Testis (tissue), 3 donors: ENCODE data around the gene MRPS7. TPM values are rescaled to one million over a fixed set of nuclear protein-coding genes. Genes with fewer than 3 reads are reported as not detected.

ENCODE experiments used
- DNase-seq: peaks from one replicate; pipeline ENCODE4 v3.0.0-alpha.2; 2019
- H3K27ac ChIP-seq, 2 donors: fragments of 200-600 bp; sonication (generic); one replicate each; pipeline ENCODE4 v1.5.1; 2019
- H3K27me3 ChIP-seq: fragments of 200-600 bp; sonication (generic); one replicate; pipeline ENCODE4 v1.5.1; 2019
- H3K36me3 ChIP-seq: fragments of 200-600 bp; sonication (generic); one replicate; pipeline ENCODE4 v1.5.1; 2017; ENCODE audit warnings: low read depth; ENCODE audit errors: missing control alignments
- H3K4me1 ChIP-seq: fragments of 200-600 bp; sonication (generic); one replicate; pipeline ENCODE4 v1.5.1; 2019
- H3K4me3 ChIP-seq, 2 donors: fragments of 200-600 bp; sonication (generic); one replicate each; pipeline ENCODE4 v1.5.1; 2017 to 2019
- H3K9me3 ChIP-seq: fragments of 200-600 bp; sonication (generic); one replicate; pipeline ENCODE4 v1.5.1; 2017
- POLR2A ChIP-seq: fragments of 450-650 bp; IDR thresholded peaks from one replicate; pipeline ENCODE4 v1.6.1; 2017; ENCODE audit warnings: antibody characterized with exemption, mild to moderate bottlenecking, moderate library complexity
- WGBS, 2 donors: methylation state at CpG; one replicate each; pipeline ENCODE4 v1.1.5; 2018; 5-methylcytosine and 5-hydroxymethylcytosine counted together
- intact Hi-C: fragments of 100-400 bp; cut with DNase I; formaldehyde crosslinking; loops from one replicate; pipeline ENCODE4 v1.15.1; 2023; ENCODE audit warnings: low total_unique reads
- polyA plus RNA-seq: library from polyadenylated mRNA; stranded (reverse); fragments of 350-450 nt; fragmentation: Illumina TruSeq; extraction: RNeasy Lipid Tissue Mini Kit (QIAGEN cat#74804); gene quantifications from one replicate; pipeline ENCODE4 v1.2.3, GENCODE V29; 2014; ENCODE audit warnings: low read depth, low replicate concordance; ENCODE audit not compliant: insufficient read depth
- total RNA-seq, 2 donors: library from RNA; depleted of rRNA; stranded (reverse); fragments of >200 nt; gene quantifications; one replicate each; pipeline ENCODE4 v1.2.3, GENCODE V29; 2016
- TF ChIP-seq, protein P1 (sequence below), 3 experiments: fragments of 450-650 bp in 2 of 3; fragments of 200-600 bp in 1 of 3; sonication (generic) in 1 of 3; IDR thresholded peaks; one replicate each; pipeline ENCODE4 v1.5.1; 2016 to 2019; ENCODE audit warnings: antibody characterized with exemption in 3 of 3, mild to moderate bottlenecking in 2 of 3, moderate library complexity in 1 of 3

Gene MRPS7
- total and polyA plus RNA-seq, 3 donors from 2014 or later = 53.3 to 83.5 (median 72.9) TPM

DNA sequence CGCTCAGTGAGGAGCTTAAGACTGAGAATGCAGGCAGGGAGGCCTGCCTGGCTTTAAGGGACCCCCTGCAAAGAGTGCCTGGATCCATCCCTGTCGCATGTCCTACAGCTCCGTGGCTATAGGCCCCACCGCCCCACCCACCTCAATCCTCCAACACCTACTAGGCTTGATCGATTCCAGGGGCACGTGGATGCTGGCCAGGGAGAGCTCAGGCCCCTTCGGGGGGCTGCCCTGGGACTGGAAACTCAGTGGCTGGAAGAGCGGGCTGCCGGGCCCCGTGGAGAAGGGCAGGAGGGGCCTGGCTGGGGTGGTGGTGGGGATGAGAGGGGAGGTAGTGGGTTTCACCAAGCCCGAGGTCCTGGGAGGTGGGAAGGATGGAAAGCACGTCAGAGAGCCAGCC, 22.5 kb upstream of the MRPS7 start:
- H3K4me1 ChIP-seq = peaks cover 14% of the 10 kb centered on the region
- 88 to 92% methylated on average over 10 to 12 of the region's 12 CpGs for WGBS, 2 donors
- no peak for DNase-seq
- H3K27ac ChIP-seq = no peak overlapping the region
- no peaks in the 10 kb centered on the region for H3K9me3 ChIP-seq
- intact Hi-C loops = no loop called here
- TF ChIP-seq POLR2A = no peak
- TF ChIP-seq, protein P1, sequence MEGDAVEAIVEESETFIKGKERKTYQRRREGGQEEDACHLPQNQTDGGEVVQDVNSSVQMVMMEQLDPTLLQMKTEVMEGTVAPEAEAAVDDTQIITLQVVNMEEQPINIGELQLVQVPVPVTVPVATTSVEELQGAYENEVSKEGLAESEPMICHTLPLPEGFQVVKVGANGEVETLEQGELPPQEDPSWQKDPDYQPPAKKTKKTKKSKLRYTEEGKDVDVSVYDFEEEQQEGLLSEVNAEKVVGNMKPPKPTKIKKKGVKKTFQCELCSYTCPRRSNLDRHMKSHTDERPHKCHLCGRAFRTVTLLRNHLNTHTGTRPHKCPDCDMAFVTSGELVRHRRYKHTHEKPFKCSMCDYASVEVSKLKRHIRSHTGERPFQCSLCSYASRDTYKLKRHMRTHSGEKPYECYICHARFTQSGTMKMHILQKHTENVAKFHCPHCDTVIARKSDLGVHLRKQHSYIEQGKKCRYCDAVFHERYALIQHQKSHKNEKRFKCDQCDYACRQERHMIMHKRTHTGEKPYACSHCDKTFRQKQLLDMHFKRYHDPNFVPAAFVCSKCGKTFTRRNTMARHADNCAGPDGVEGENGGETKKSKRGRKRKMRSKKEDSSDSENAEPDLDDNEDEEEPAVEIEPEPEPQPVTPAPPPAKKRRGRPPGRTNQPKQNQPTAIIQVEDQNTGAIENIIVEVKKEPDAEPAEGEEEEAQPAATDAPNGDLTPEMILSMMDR (IDR thresholded peaks at IDR 0.05) = no peak
- H3K36me3 ChIP-seq = peaks cover 2% of the 10 kb centered on the region
- H3K27me3 ChIP-seq = no peaks in the 10 kb centered on the region
- H3K4me3 ChIP-seq = no peak overlapping the region

DNA sequence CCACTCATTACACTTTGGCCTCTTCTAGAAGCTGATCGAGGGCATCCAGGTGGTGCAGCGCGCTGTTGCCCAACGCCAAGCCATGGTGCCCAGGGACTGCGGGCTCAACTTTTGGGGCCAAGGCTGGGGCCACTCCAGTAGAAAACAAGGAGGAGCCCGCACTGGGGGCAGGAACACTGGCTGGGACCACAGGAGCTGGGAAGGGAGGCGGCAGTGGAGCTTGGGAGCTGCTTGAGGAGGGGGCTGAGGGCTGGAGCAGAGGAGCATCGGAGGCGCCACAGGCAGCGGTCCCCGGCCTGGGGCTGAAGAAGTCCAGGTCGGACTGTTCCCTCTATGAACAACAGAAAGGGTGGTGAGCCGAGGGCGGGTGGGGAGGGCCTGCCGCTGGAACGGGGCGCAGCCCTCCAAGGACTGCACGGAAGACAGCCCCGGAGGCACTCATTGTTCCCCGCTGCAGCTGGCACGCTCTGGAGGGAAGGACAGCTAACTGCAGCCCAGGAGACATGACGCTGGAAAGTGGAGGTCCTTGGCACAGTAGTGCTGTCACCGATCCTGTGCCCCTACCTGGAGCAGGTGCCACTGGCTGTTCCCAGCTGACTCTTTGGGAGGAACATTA, 21.8 kb upstream of the MRPS7 start:
- no peak overlapping the region for H3K4me3 ChIP-seq
- no peak for DNase-seq
- no peaks in the 10 kb centered on the region for H3K27me3 ChIP-seq
- peaks cover 2% of the 10 kb centered on the region for H3K36me3 ChIP-seq
- 81 to 86% methylated on average over 16 to 23 of the region's 23 CpGs for WGBS, 2 donors
- H3K4me1 ChIP-seq = peaks cover 14% of the 10 kb centered on the region
- peak overlapping the region; percentile 50 to 63 for H3K27ac ChIP-seq
- intact Hi-C loops = no loop called here
- TF ChIP-seq, protein P1 (IDR thresholded peaks at IDR 0.05) = no peak
- TF ChIP-seq POLR2A = no peak
- no peaks in the 10 kb centered on the region for H3K9me3 ChIP-seq

DNA sequence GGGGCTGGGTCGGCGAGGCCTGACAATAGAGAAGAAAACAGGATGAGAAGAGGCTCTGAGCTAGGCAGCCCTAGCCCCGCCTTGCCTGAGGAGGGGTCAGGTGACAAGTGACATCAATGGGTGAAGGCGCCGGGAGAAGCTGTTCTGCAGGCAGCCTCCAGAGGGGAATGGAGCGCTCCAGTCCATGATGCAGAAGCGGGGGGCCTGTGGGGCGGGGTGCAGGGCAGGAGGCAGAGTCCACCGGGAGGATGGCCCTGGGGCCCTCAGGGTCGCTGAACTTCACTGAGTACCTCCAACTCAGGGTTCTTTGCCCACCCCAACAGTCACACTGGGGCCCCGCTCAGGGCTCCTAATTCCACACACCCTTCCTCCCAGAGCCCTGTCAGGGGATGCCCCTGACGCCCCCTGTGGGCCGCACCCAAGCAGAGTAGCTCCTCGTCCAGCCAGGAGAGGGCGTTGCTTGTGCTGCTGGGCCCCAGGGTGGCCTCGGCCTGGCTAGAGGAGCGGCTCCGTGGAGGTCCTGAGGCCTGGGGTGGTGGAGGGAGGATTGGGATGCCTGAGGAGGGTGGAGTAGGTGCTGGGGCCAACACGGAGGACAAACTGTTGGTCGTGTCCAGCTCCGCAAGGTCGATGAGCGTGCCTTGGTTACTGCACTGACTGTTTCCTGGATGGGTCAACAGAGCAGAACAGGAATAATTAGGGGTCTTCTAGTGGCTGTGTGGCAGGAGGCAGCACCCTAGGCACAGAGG, 21.1 kb upstream of the MRPS7 start:
- peak overlapping the region; percentile 50 to 63 for H3K27ac ChIP-seq
- intact Hi-C loops = no loop called here
- TF ChIP-seq, protein P1 (IDR thresholded peaks at IDR 0.05) = peak in 2 of 3 experiments; percentile 13 to 27
- TF ChIP-seq POLR2A = no peak
- DNase-seq = peak; percentile 43
- no peaks in the 10 kb centered on the region for H3K9me3 ChIP-seq
- no peak overlapping the region for H3K4me3 ChIP-seq
- peaks cover 14% of the 10 kb centered on the region for H3K4me1 ChIP-seq
- H3K36me3 ChIP-seq = peaks cover 2% of the 10 kb centered on the region
- 54 to 76% methylated on average over 15 to 23 of the region's 23 CpGs for WGBS, 2 donors
- H3K27me3 ChIP-seq = no peaks in the 10 kb centered on the region

DNA sequence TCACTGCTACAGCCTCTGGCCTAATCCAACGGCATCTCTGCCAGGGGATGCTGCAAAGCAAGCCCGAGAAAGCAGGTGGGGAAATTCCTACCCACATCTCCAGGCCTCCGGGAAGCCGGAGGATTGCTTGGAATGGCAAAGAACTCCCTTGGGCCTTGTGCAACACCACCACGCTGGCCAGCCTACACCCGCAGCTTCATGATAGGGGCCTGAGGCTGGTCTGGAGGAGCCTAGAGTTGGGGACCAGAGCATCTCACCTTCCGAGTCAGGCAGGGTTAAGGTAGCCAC, 20.6 kb upstream of the MRPS7 start:
- Histone ChIP-seq H3K27me3 (no peaks in the 10 kb centered on the region), H3K4me3 (no peak overlapping the region), H3K4me1 (peaks cover 14% of the 10 kb centered on the region), H3K27ac (peak overlapping the region; percentile 50 to 63), H3K9me3 (no peaks in the 10 kb centered on the region), H3K36me3 (peaks cover 2% of the 10 kb centered on the region)
- TF ChIP-seq, protein P1 (IDR thresholded peaks at IDR 0.05) = no peak
- no peak for TF ChIP-seq POLR2A
- intact Hi-C loops = no loop called here
- WGBS, 2 donors = 67 to 86% methylated on average over 2 to 7 of the region's 7 CpGs
- DNase-seq = no peak
